Measurements from ENCODE around the gene GINS2. TPM values are rescaled to one million over a fixed set of nuclear protein-coding genes. Genes with fewer than 3 reads are reported as not detected.

The GINS2 gene
- total and polyA plus RNA-seq, 2 donors (not counting 3 experiments of a cell fraction or from before 2014, with no cell fraction given), result 10.4 to 24.1 TPM

DNA sequence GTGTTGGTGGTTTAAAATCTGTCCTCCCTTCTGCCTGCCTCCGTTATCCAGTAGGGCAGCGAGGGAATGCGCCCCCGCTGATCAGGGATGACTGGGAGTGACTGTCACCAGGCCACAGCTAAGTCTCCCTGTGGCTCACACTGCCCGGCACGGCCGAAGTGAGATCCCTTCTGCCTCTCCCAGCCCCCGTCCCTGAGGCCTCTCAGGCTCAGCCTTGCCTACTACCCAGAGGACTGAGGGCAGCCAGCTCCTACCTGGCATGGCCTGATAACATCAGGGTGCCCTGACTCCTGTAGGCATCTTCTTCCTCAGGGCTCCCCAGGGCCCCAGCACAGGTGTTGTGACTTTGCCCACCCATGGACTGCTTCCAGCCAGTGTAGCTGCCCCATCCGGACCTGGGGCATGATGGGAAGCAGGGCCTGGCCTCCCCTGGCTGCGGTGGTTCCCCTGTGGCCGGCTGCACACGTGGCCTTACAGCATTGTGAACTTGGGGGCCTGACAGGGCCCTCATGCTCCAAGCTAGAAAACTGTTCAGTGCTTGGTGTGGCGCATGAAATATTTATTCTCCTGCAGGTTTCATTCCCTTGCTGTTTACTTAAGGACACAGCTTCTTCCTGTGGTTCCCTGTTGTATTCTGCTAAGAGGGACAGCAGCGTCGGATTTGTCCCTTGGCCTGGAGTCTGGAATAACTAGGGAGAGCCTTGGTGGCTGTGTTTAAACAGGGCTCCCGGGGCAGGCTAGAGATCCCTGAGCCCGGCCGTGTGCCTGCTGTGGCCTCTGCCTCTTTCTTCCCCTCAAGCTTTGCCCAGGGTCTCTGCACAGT lies 30.0 kb downstream of the GINS2 start:
- no peak for FAIRE-seq
- H3K36me3 ChIP-seq (ENCODE audit: control insufficient read depth in 2 of 2, extremely low read depth in 1 of 2, insufficient read depth in 2 of 2, low read length in 2 of 2), result no peaks in the 10 kb centered on the region
- no peak overlapping the region for H3K4me2 ChIP-seq (ENCODE audit: insufficient read depth, low read length)
- H3K9me1 ChIP-seq (replicated peaks; ENCODE audit: control insufficient read depth, extremely low read depth, insufficient read depth, low read length), result no peaks in the 10 kb centered on the region
- no peaks in the 10 kb centered on the region for H4K20me1 ChIP-seq (replicated peaks; ENCODE audit: control insufficient read depth, extremely low read depth, insufficient read depth, low read length)
- no TSS peak for BruUV-seq (replicated peaks)
- H3K9ac ChIP-seq (replicated peaks; ENCODE audit: extremely low read depth, insufficient read depth, low read length), result no peak overlapping the region
- no peak overlapping the region for H2AFZ ChIP-seq (ENCODE audit: low read depth, low read length)
- H3K4me3 ChIP-seq (replicated peaks in 1 of 3; ENCODE audit: insufficient read depth in 1 of 3, low read depth in 1 of 3, low read length in 3 of 3), result no peak overlapping the region
- CTCF ChIA-PET, result interaction anchor here (0.6 to 8.2 kb wide), 15 partner anchors 9 to 357 kb away, joined by 3 to 119 read pairs (median 4); no protein-coding TSS in a partner anchor
- no peaks in the 10 kb centered on the region for H3K27me3 ChIP-seq (ENCODE audit: control insufficient read depth in 2 of 2, insufficient read depth in 2 of 2, low read length in 2 of 2)
- intact Hi-C loops (cut with micrococcal nuclease), result loop anchor here (1.0 kb wide), 2 partner anchors 16 to 60 kb away; no protein-coding TSS in a partner anchor
- DNase-seq (ENCODE audit: low read depth, low spot score), result no peak
- dilution Hi-C loops (cut with MboI; ENCODE audit: extremely low pct_ligation_motif_present, low sequenced_read_pairs), result no loop called here
- POLR2A ChIA-PET, result interaction anchor here (0.6 kb wide), 1 partner anchor 27 kb away, joined by 4 read pairs; no protein-coding TSS in a partner anchor
- H3K27ac ChIP-seq (ENCODE audit: insufficient read depth, low read depth, low read length), result no peak overlapping the region
- no peaks in the 10 kb centered on the region for H3K79me2 ChIP-seq (ENCODE audit: control insufficient read depth, insufficient read depth, low read length)
- TF ChIP-seq, protein P1, sequence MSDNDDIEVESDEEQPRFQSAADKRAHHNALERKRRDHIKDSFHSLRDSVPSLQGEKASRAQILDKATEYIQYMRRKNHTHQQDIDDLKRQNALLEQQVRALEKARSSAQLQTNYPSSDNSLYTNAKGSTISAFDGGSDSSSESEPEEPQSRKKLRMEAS (IDR thresholded peaks at IDR 0.05; ENCODE audit: insufficient read depth, insufficient read length), result no peak
- no peak for TF ChIP-seq JUN (IDR thresholded peaks at IDR 0.05; ENCODE audit: borderline replicate concordance, insufficient read depth, insufficient read length, low read depth)
- TF ChIP-seq POLR2A (IDR thresholded peaks at IDR 0.05; ENCODE audit: low read depth, low read length), result no peak
- no peak for TF ChIP-seq MYC (IDR thresholded peaks at IDR 0.05; ENCODE audit: low read depth, low read length)
- TF ChIP-seq GATA2 (IDR thresholded peaks at IDR 0.05; ENCODE audit: insufficient read depth, insufficient read length, low read depth, low read length), result no peak
- TF ChIP-seq CTCF (IDR thresholded peaks at IDR 0.05; ENCODE audit: extremely low read depth in 1 of 2, insufficient read depth in 1 of 2, low read depth in 1 of 2, low read length in 2 of 2), result no peak
- TF ChIP-seq POLR2AphosphoS5 (IDR thresholded peaks at IDR 0.05; ENCODE audit: insufficient read depth, low read depth, low read length), result no peak
- TF ChIP-seq EZH2 (IDR thresholded peaks at IDR 0.05; ENCODE audit: borderline replicate concordance, low read depth, low read length, severe bottlenecking), result no peak
- no peak for TF ChIP-seq FOS (IDR thresholded peaks at IDR 0.05; ENCODE audit: borderline replicate concordance, insufficient read depth, low read length)
- no peaks in the 10 kb centered on the region for H3K9me3 ChIP-seq (replicated peaks; ENCODE audit: control insufficient read depth, insufficient read depth, low read length)
- no peaks in the 10 kb centered on the region for H3K4me1 ChIP-seq (ENCODE audit: control insufficient read depth, extremely low read depth, insufficient read depth, low read length)

Measured in endothelial cell of umbilical vein (primary cell).